Lung microvascular endothelial cell (primary cell): ENCODE measurements around the gene NPAS3. TPM values are rescaled to one million over a fixed set of nuclear protein-coding genes. Genes with fewer than 3 reads are reported as not detected.
A peak's percentile ranks its signal among the peaks of the same experiment; 100 is the strongest.

Experiments
- DNase-seq, 2 donors: peaks; one replicate each; pipeline versions ENCODE4 v3.0.0 to v3.0.0-alpha.2; 2010; ENCODE audit warnings: low read depth in 2 of 2
- total RNA-seq: library from RNA; depleted of rRNA; stranded (reverse); fragments of >200 nt; gene quantifications from 2 replicates; pipeline ENCODE4 v1.2.1, GENCODE V29; 2014

NPAS3 gene
- total RNA-seq, 1 donor from 2014 or later = 0.20 TPM

GRCh38 chr14:33508126-33509062, 569.7 kb downstream of the NPAS3 start:
- DNase-seq = no peak

DNA sequence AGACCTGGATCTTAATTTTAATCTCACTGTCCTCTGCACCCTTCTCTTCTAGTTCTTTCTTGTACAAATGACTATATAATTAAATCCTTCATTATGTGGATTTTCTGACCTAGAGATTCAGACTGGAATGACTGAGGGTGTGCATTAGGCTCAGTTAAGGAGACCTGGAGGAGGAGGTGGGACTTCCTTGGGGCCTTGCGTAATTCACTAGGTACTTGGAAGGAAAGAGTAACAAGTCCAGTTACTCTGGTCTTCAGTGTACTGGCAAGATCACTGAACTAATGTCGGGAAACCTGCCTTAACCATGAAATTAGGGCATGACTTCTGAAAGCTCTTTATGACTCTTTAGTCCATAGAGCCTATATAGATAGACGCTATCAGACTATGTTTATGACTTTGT, 570.8 kb downstream of the NPAS3 start:
- DNase-seq = no peak

GRCh38 chr14:33510063-33510481, 571.4 kb downstream of the NPAS3 start:
- peak; percentile 53 to 66 for DNase-seq

DNA sequence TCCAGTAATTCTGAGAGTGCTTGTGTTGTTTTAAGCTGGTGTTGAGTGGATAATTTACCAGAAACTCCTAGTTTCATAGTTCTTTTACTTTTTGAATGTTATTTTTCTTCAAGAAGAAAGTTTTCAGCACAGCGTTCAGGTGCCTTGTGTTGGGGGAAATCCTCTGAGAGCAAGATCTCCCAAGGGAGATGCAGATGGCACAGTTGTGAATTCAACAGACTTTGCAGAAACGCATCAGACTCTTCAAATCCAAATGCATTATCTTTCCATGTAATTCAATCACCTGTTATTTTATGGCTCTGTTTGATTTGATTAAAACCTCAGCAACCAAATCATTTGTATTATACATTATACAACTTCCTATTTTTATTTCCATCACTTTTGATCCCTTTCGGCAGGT, 572.3 kb downstream of the NPAS3 start:
- DNase-seq = no peak

GRCh38 chr14:33511851-33512640, 573.4 kb downstream of the NPAS3 start:
- peak in 1 of 2 donors; percentile 61 for DNase-seq

GRCh38 chr14:33515441-33515840, 576.8 kb downstream of the NPAS3 start:
- no peak for DNase-seq

GRCh38 chr14:33515899-33516298, 577.2 kb downstream of the NPAS3 start:
- DNase-seq = no peak

DNA sequence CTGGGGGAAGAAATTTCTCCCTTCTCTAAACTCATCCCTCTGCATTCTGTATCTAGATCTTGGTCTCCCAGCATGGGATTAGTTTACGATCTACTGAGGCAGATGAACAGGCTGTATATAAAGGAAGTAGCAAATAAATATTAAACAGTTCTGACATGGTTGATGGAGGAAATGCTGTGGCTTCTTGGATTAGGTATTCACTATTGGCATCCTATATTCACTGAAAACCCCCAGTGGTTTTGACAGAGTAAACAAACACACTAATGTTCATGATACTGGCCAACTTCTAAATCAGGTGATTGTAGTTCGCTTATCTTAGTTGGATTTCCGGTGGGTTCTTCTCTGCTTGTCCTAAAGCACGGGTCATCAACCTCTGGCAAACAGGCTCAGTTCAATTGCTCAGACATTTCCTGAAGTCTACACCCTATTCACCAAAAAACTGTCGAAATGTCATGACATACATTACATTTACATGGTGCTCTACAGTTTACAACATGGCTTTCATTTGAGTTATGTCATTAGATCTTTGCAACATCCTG, 578.3 kb downstream of the NPAS3 start:
- DNase-seq = peak in 1 of 2 donors; percentile 72

- DNase-seq = no peak
Observed at GRCh38 chr14:33521192-33521591, 582.5 kb downstream of the NPAS3 start.

GRCh38 chr14:33524244-33524643, 585.6 kb downstream of the NPAS3 start:
- DNase-seq = no peak

GRCh38 chr14:33525626-33526025, 586.9 kb downstream of the NPAS3 start:
- DNase-seq = peak; percentile 51 to 90

DNA sequence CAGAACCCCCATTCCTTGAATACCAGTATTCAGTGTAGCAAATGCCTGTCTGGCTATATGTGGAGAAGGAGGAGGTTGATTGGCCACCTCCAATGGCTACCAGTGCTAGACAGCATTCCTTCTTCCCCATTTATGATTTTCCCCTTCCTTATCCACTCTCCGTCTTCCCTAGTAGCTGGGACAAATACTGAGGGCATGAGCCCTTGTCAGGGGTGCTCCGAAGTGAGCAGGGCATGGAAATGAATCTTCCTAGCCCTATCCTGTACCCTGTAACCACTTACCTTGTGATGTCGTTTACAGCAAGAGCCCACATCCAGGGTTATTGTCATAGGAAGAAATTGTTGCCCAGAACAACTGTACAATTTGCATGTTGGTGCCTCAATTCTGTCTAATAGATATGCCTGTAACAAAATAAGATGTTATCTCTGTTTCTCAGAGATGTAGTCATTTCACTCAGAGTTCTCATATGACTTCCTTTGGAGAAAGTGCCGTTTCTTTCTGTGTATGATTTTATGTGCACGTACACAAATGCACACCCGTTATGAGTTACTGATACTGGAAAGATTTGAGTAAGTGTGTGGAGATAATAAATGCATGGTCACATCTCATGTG, 588.5 kb downstream of the NPAS3 start:
- no peak for DNase-seq

DNA sequence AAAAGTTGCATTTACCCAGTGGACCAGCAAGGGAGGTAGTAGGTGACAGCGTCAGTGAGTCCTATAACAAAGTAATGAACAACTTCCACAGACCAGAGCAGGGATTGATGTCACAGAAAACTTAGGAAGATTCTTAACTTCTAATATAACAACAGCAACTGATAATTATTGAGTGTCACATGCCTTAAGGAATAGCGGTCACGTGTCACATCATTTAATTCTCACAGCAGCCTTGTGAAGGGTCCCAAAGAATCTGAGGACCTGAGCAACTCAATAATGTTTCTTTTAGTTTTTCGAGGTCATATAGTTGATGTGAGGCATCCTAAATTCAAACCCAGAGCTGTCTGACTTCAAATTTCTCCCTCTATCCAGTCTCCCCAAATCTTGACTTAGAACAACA, 590.0 kb downstream of the NPAS3 start:
- DNase-seq = no peak

GRCh38 chr14:33529787-33530757, 591.4 kb downstream of the NPAS3 start:
- DNase-seq = no peak

GRCh38 chr14:33532553-33532952, 593.9 kb downstream of the NPAS3 start:
- peak; percentile 23 to 46 for DNase-seq

GRCh38 chr14:33534104-33534503, 595.4 kb downstream of the NPAS3 start:
- no peak for DNase-seq

GRCh38 chr14:33534632-33535031, 596.0 kb downstream of the NPAS3 start:
- DNase-seq = no peak

GRCh38 chr14:33539918-33540357, 601.3 kb downstream of the NPAS3 start:
- DNase-seq = peak; percentile 85 to 89

- no peak for DNase-seq
Observed at GRCh38 chr14:33541171-33541570, 602.5 kb downstream of the NPAS3 start.
